ENCODE data around the gene ITIH4.

ITIH4 gene

GRCh38 chr3:52786330-52787215 lies 43.9 kb downstream of the ITIH4 start:
- no peak overlapping the region for H3K27ac ChIP-seq (ENCODE audit: insufficient read depth, low read depth, low read length, poor library complexity, severe bottlenecking)
- whole genome bisulfite sequencing, 2 experiments = 94% methylated on average over 19 of the region's 19 CpGs
- H3K36me3 ChIP-seq (ENCODE audit: control insufficient read depth, insufficient read depth, low read length) = no peaks in the 10 kb centered on the region
- H3K9me3 ChIP-seq (ENCODE audit: control insufficient read depth, low read length) = no peaks in the 10 kb centered on the region
- H3K4me3 ChIP-seq (ENCODE audit: insufficient read depth, low read depth, low read length) = no peak overlapping the region
- H3K27me3 ChIP-seq (ENCODE audit: control insufficient read depth, insufficient read depth, low read length, poor library complexity, severe bottlenecking) = no peaks in the 10 kb centered on the region
- no peaks in the 10 kb centered on the region for H3K4me1 ChIP-seq (ENCODE audit: control insufficient read depth, insufficient read depth, low read length)

DNA sequence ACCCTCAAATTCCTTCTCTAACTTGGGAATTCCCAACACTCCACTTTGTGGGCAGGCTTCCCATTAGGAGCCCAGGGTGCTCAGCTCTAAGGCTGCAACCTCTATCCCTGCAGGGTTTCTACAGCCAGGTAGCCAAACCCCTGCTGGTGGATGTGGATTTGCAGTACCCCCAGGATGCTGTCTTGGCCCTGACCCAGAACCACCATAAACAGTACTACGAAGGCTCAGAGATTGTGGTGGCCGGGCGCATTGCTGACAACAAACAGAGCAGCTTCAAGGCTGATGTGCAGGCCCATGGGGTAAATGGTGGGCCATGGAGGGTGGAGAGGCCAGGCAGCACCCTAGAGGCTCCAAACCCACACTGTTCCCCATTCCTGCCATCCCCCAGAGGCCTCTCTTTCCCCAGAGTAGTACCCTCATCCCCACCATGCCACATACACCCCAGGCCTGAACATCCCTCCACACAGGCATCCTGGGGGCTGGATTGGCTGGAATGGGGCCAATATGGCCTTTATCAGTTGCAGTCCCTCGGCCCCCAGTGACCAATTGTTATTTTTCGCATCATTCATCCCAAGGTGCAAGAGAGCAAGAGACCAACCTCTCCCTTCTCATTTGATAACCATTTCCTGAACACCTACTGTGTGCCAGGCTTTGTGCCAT lies 45.4 kb downstream of the ITIH4 start:
- Histone ChIP-seq H3K4me3 (ENCODE audit: insufficient read depth, low read depth, low read length) (no peak overlapping the region), H3K4me1 (ENCODE audit: control insufficient read depth, insufficient read depth, low read length) (no peaks in the 10 kb centered on the region), H3K27ac (ENCODE audit: insufficient read depth, low read depth, low read length, poor library complexity, severe bottlenecking) (no peak overlapping the region), H3K27me3 (ENCODE audit: control insufficient read depth, insufficient read depth, low read length, poor library complexity, severe bottlenecking) (no peaks in the 10 kb centered on the region), H3K36me3 (ENCODE audit: control insufficient read depth, insufficient read depth, low read length) (no peaks in the 10 kb centered on the region), H3K9me3 (ENCODE audit: control insufficient read depth, low read length) (no peaks in the 10 kb centered on the region)
- WGBS, 2 experiments = 93 to 96% methylated on average over 5 of the region's 5 CpGs

GRCh38 chr3:52784021-52784621 lies 46.4 kb downstream of the ITIH4 start:
- Histone ChIP-seq H3K4me1 (ENCODE audit: control insufficient read depth, insufficient read depth, low read length) (no peaks in the 10 kb centered on the region), H3K27me3 (ENCODE audit: control insufficient read depth, insufficient read depth, low read length, poor library complexity, severe bottlenecking) (no peaks in the 10 kb centered on the region), H3K36me3 (ENCODE audit: control insufficient read depth, insufficient read depth, low read length) (no peaks in the 10 kb centered on the region), H3K4me3 (ENCODE audit: insufficient read depth, low read depth, low read length) (no peak overlapping the region), H3K9me3 (ENCODE audit: control insufficient read depth, low read length) (no peaks in the 10 kb centered on the region), H3K27ac (ENCODE audit: insufficient read depth, low read depth, low read length, poor library complexity, severe bottlenecking) (no peak overlapping the region)
- 91 to 94% methylated on average over 18 of the region's 18 CpGs for WGBS, 2 experiments

GRCh38 chr3:52783211-52783555 lies 47.3 kb downstream of the ITIH4 start:
- 94 to 95% methylated on average over 3 of the region's 3 CpGs for WGBS, 2 experiments
- no peaks in the 10 kb centered on the region for H3K9me3 ChIP-seq (ENCODE audit: control insufficient read depth, low read length)
- H3K27ac ChIP-seq (ENCODE audit: insufficient read depth, low read depth, low read length, poor library complexity, severe bottlenecking) = no peak overlapping the region
- no peaks in the 10 kb centered on the region for H3K4me1 ChIP-seq (ENCODE audit: control insufficient read depth, insufficient read depth, low read length)
- no peak overlapping the region for H3K4me3 ChIP-seq (ENCODE audit: insufficient read depth, low read depth, low read length)
- H3K27me3 ChIP-seq (ENCODE audit: control insufficient read depth, insufficient read depth, low read length, poor library complexity, severe bottlenecking) = no peaks in the 10 kb centered on the region
- H3K36me3 ChIP-seq (ENCODE audit: control insufficient read depth, insufficient read depth, low read length) = no peaks in the 10 kb centered on the region

GRCh38 chr3:52782412-52783210 lies 47.9 kb downstream of the ITIH4 start:
- Histone ChIP-seq H3K9me3 (ENCODE audit: control insufficient read depth, low read length) (no peaks in the 10 kb centered on the region), H3K27ac (ENCODE audit: insufficient read depth, low read depth, low read length, poor library complexity, severe bottlenecking) (no peak overlapping the region), H3K27me3 (ENCODE audit: control insufficient read depth, insufficient read depth, low read length, poor library complexity, severe bottlenecking) (no peaks in the 10 kb centered on the region), H3K36me3 (ENCODE audit: control insufficient read depth, insufficient read depth, low read length) (no peaks in the 10 kb centered on the region), H3K4me3 (ENCODE audit: insufficient read depth, low read depth, low read length) (no peak overlapping the region), H3K4me1 (ENCODE audit: control insufficient read depth, insufficient read depth, low read length) (no peaks in the 10 kb centered on the region)
- 77 to 79% methylated on average over 12 of the region's 12 CpGs for WGBS, 2 experiments

- Histone ChIP-seq H3K9me3 (ENCODE audit: control insufficient read depth, low read length) (no peaks in the 10 kb centered on the region), H3K27me3 (ENCODE audit: control insufficient read depth, insufficient read depth, low read length, poor library complexity, severe bottlenecking) (no peaks in the 10 kb centered on the region), H3K27ac (ENCODE audit: insufficient read depth, low read depth, low read length, poor library complexity, severe bottlenecking) (no peak overlapping the region), H3K4me3 (ENCODE audit: insufficient read depth, low read depth, low read length) (no peak overlapping the region), H3K36me3 (ENCODE audit: control insufficient read depth, insufficient read depth, low read length) (no peaks in the 10 kb centered on the region), H3K4me1 (ENCODE audit: control insufficient read depth, insufficient read depth, low read length) (no peaks in the 10 kb centered on the region)
- 88 to 90% methylated on average over 13 of the region's 13 CpGs for WGBS, 2 experiments
Observed at GRCh38 chr3:52781741-52782140, 48.7 kb downstream of the ITIH4 start.

DNA sequence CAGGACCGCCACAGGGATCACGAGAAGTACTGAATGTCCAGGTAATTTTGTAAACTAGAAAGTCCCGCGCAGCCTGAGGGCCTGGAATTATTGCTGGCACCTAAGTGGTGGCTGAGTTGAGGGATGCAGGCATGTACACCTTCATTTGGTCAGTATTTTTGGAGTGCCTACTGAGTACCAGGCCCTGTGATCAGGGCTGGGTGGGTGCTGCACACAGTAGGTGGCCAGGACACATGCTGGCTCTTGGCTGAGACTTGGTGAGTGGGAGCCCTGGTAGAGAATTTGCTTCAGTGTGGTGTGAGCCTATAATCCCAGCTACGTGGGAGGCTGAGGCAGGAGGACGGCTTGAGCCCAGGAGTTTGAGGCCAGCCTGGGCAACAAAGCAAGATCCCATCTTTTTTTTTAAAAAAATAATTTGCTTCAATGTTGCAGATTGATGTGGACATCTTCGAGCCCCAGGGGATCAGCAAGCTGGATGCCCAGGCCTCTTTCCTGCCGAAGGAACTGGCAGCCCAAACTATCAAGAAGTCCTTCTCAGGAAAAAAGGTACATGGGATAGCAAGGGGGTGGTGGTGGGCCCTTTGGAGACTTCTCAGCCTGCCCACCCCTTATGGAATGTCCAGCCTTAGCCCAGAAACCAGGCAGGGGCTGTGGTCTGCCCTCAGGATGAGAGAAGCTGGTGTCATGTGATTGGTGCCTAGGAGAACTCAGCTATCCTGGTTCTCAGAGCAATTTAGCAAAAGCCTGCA lies 50.5 kb downstream of the ITIH4 start:
- no peaks in the 10 kb centered on the region for H3K4me1 ChIP-seq (ENCODE audit: control insufficient read depth, insufficient read depth, low read length)
- H3K36me3 ChIP-seq (ENCODE audit: control insufficient read depth, insufficient read depth, low read length) = no peaks in the 10 kb centered on the region
- WGBS, 2 experiments = 92 to 95% methylated on average over 8 of the region's 8 CpGs
- H3K9me3 ChIP-seq (ENCODE audit: control insufficient read depth, low read length) = no peaks in the 10 kb centered on the region
- H3K27ac ChIP-seq (ENCODE audit: insufficient read depth, low read depth, low read length, poor library complexity, severe bottlenecking) = no peak overlapping the region
- no peaks in the 10 kb centered on the region for H3K27me3 ChIP-seq (ENCODE audit: control insufficient read depth, insufficient read depth, low read length, poor library complexity, severe bottlenecking)
- H3K4me3 ChIP-seq (ENCODE audit: insufficient read depth, low read depth, low read length) = no peak overlapping the region

DNA sequence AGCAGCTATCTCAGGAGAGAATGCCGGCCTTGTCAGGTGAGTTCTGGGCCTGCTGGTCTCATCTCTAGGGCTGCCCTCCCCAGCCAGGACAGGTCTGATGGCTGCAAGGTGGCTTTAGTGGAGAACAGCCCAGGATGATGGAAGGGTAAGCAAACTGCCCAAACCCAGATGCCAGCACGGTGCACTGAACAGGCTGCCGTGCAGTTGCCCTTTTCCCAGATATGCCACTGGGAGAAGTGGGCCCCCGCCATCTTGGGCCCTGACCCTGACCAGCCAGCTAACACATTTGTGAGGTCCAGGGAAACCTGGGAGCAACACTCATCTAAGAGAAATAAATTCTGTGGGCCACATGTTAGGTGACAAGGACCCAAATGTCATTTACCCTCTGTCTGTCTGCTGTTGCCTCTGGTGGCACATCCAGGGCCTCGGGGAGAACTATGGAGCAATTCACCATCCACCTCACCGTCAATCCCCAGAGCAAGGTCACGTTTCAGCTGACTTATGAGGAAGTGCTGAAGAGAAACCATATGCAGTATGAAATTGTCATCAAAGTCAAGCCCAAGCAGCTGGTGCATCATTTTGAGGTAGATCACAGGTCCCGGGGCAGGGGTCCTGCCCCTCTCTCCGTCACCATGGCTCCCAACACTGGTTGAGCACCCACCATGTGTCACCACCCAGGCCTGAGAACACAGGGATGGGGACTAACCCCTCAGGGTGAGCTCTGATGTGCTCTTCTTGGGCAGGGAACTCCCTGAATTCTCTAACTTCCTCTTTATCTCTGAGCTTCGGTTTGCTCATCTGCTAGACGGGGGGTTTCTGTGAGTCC lies 51.2 kb downstream of the ITIH4 start:
- Histone ChIP-seq H3K27me3 (ENCODE audit: control insufficient read depth, insufficient read depth, low read length, poor library complexity, severe bottlenecking) (no peaks in the 10 kb centered on the region), H3K4me3 (ENCODE audit: insufficient read depth, low read depth, low read length) (no peak overlapping the region), H3K27ac (ENCODE audit: insufficient read depth, low read depth, low read length, poor library complexity, severe bottlenecking) (no peak overlapping the region), H3K4me1 (ENCODE audit: control insufficient read depth, insufficient read depth, low read length) (no peaks in the 10 kb centered on the region), H3K9me3 (ENCODE audit: control insufficient read depth, low read length) (no peaks in the 10 kb centered on the region), H3K36me3 (ENCODE audit: control insufficient read depth, insufficient read depth, low read length) (no peaks in the 10 kb centered on the region)
- 93 to 95% methylated on average over 11 of the region's 11 CpGs for WGBS, 2 experiments
